GM18519 (cell line): ENCODE data around the gene SLC29A3.

Source experiments
- ATAC-seq: cut with Tn5 transposase; IDR thresholded peaks from one replicate; pipeline ENCODE4 v1.9.1; 2021; ENCODE audit warnings: mild to moderate bottlenecking, moderate library complexity; ENCODE audit not compliant: unreplicated experiment, low FRiP score

Gene SLC29A3

DNA sequence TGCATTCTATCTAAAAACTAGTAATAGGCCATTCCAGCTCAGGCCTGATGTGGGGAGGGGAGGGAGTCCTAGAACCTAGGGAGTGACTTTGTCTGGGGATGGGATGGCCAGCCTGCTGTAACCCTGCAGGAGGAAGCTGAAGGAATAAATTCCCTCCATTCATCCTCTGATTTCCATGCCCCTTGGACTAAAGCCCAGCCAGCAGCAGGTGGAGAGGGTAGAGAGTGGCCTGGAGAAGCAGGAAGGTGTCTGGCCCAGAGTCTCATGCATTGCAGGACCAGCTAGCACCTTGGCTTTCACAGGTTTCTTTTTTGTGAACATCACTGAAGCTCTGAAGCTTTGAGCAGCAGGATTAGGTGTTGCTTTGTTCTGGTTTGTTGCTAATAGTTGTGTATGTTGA is 44.9 kb downstream of the SLC29A3 start:
- ATAC-seq = no peak

DNA sequence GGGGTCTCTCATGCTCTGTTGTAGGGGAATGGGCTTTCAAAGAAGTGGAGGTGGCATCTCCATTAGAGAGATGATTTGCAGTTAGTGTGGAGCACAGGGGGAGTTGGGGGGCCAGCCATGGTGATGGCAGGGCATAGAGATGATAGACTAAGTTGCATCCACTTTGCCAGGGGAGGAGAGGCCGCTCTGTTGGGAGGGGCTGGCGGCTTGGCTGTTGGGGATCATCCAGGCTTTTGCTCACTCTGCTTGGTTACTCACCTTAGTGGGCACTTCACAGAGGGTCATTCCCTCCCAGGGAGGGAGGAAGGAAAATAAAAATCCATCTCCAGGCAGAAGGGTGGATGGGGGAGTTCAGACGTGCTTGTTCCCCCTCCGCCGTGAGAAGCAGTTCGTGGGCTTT is 46.3 kb downstream of the SLC29A3 start:
- ATAC-seq = no peak

DNA sequence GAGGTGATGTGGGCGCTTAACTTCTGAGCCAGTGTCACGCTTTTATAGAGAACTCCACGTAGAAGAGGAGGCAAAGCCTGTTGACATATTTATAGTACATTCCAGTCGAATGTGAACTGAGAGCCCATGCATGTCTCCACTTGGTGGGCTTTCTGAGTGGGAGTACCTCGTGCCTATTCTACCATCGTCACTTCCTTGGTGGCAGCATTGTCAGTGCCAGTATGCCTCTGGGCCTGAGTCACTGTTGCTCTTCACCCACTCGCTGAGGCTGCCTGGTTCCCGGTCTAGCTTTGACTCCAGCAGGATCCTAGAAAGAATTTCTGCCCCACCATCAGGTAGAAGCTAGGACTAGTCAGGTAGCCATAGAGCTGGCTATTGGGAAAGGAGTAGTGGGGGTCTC is 47.6 kb downstream of the SLC29A3 start:
- no peak for ATAC-seq

DNA sequence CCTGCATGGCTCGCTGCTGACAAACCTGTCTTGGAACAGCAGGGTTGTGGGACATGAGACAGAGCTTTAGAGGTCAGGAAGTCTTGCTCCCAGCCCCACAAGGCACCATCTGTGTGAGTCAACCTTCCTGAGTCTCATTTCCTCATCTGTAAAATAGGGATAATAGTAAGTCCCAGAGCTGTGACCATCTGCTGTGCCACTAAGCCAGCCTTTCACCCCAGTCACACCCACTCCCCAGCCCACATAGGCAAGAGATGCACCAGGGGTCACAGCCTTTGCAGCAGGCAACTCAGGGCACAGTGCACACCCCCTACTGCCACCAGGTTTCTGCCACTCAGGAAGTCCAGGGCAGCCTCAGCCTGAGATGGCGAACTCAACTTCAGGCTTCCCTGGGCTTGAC is 48.2 kb downstream of the SLC29A3 start:
- ATAC-seq = no peak

DNA sequence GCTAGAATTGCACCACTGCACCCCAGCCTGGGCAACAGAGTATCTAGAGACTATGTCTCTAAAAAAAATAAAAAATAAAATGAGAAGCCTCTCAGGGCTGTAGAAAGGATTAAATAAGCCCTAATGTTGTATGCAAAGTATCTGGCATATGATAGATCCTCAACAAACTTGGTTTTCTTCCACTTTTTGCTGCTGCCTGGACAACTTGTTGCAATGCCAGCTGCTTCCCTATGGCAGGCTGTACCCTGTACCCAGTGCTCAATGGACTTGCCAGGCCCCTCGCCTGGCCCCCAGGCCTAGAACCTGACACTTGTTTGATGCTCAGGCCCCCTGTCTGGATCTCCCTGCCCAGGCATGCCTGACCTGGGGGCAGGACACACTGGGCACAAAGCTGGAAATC is 49.1 kb downstream of the SLC29A3 start:
- no peak for ATAC-seq

DNA sequence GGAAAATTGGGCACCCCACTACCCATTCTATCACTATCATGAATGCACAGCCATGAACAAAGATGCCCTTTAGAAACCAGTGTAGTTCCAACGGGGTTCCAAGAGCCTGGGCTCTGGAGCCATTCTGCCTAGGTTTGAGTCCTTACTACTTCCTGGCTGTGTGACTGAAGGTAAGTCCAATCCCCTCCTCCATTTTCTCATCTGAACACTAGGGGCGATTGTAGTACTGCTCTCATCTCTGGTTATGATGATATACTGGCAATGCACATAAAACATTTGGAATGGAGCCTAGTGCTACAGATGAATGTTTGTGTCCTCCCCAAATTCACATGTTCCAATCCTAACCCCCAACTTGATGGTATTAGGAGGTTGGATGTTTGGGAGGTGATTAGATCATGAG is 49.6 kb downstream of the SLC29A3 start:
- ATAC-seq = no peak

DNA sequence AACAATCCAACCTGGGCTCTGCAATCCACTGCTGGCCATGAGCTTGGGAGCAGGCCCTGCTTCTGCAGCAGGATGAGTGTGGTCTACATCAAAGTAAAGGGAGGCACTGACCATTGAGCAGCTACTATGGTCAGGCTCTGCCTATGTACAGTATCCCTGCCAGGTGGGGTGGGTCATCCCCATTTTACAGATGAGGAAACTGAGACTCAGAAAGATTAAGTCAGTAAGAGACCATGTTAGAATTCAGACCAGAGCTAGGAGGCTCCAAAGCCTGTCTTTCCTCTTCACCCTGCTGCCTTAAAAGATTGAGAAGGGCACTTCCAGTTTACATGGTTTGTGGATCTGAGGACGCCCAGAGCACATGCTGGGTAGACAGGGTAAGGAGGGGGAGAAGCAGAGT is 50.5 kb downstream of the SLC29A3 start:
- ATAC-seq = no peak

DNA sequence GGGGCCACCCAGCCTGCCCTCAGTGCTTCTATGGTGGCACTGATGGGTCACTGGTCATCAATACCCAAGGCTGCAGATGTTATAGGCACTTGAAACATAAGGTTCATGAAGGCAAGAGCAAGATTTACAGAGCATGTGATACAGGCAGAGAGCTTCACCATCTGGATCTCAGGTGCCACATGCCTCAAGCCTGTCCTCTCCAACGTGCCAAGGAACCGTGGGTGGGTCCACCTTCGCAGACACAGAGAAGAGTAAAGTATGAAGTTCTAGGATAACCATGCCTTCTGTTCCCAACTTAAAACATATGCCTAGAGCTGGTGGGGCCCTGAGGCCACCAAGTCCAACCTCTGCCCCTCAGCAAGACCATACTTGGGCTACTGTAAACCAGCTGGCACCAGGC is 51.0 kb downstream of the SLC29A3 start:
- ATAC-seq = no peak

DNA sequence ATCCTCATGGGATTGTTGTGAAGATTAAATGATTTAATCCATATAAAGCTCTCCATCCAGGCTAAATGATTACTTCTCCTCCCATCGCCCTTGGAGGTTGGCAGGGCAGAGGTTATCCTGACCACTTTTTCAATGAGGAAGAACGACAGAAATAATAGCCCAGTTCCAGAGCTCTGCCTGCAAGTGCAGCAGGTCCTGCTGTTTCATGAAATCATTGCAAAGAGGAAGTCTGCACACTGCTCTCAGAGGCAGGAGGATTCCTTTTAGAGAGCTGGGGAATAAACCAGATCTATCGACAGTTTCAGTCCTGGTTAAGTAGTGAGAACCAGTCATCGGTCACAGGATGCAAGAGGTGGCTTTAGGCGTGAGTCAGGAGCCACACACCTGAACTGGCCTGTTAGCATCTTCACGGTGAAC is 52.7 kb downstream of the SLC29A3 start:
- no peak for ATAC-seq

DNA sequence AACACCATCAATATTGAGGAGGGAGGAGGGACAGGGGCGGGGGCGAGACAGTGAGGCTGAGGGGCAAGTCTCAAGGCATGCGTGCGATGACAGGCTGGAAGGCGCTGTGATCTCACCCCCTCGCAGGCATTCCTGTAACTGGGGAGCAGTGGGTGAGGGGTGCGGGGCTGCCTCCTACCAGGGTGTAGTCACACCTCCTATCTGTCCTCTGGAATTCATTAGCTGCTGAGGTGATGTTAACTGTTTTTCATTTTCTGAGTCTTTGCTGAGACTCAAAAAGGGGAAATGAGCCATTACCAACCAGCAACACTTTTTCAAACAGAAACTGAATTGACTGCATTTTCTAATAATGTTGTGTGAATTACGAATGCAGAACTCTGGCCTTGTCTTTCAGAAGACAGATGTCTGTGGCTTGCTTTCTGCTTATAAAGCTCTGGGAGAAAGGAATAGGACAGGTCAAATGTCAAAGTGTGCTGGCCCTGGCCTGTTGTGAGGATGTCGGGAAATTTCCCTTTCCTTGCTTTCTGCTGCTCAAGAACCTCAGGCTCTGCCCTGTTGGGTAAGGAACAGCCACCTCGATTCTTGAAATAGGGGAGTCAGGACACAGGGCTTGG is 53.9 kb downstream of the SLC29A3 start:
- ATAC-seq = no peak

DNA sequence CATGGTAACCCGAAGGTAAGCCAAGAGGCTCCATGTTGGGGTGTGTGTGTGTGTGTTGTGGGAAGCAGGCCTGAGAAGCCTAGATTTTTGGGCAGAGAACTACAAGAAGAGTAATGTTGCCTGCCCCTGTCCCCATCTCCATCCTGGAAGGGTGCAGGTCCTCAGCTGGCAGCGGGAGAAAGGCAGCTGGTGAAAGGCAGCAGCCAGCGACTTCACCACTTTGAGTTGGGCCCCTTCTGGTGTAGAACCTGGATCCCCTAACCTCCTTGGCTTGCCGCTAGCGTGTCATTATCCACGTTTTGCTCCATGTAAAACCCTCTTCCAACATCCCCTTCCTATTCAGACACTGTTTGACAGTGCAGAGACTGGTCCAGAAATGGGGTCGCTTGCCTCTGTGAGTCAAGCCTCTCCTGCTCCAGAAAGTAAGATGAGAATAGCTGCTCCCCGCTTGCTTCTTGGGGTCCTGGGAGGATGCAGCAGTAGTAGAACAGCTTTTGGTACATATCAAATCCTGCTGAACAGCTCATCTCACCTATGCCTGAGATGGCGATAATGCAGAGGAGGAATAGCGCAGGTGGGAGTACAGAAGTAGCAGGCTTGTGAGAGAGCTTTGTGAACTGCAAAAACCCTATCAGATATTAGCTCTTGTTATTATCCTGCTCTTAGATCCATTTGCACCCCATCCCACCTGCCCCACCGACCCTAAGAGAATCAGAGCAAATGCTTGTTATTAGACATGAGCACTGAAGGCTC is 55.6 kb downstream of the SLC29A3 start:
- no peak for ATAC-seq

DNA sequence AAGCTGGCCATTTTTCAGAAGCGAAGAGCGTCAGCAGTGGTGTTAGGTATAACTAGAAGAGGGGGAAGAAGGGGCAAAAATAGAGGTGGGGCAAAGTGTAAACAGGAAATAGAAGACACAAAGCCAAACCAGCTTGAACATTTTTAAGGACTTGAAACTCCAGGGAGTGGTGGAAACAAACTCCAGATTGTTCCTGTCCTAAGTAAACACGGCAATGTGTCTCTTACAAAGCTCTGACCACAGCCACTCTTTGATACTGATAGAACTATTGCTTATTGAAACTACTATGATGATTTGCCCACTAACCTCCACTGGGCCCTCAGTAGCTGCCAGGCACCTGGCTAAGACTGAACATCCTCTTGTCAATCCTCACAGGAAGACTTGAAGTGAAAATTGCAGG is 56.9 kb downstream of the SLC29A3 start:
- no peak for ATAC-seq

DNA sequence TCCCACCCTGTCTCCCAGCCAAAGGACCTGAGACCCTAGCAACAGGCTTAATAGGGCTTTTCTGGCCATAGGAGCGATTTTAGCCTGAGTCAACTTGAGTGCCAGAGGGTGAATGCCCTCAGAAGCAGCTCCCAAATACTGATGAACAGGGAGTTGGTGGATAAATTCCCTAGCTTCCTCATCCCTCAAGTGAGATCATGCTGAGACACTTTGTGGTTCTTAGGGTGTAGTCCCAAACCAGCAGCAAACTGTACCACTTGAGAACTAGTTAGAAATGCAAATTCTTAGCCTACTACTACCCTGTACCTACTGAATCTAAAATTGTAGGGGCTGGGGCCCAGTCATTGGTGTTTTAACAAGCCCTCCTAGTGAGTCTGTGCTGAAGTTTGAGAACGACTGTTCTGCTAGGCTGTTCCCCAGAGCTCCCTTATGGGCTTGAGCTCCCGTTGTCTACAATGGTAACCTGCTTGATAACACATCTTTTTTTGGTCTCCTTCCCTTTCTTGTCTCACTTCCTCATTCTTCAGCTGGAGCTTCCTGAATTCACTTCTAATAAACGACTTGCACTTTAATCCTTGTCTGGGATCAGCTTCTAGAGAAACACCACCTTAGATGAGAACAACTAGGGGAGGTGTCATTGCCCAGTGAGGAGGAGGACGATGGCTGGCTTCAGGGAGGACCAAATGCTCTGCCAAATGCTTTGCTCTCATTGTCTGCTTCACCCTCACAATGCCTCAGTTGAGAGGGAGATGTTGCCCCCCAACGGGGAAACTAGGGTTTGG is 59.5 kb downstream of the SLC29A3 start:
- ATAC-seq = no peak

DNA sequence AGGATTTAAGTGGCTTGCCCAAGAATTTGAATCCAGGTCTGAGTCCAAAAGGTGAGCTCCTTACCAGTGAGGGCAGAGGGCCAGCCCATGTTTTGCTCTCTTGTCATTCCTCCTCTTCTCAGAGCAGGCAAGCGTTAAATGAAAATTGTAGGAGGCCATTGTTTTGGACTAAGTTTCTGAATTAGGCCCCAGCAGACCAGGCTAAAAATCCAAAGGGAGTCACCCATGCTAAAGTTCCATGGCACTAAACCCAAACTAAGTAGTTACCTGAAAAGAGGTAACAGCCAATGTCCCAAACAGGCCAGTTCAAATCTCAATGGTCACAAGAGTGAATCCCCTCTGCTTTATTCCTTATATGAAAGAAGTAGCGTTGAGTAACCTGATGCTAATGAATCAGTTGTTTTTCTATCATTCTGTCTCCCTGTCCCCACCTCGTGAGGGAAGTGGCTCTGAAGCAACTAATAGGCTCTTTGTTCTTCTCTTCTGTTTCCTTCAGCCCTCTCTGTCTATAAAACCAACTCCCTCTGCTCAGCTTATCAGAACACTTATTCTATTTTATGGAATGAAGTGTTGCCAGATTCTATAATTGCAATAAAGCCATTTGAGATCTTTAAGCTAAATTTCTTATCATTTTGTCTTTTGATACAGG is 60.2 kb downstream of the SLC29A3 start:
- ATAC-seq = no peak

DNA sequence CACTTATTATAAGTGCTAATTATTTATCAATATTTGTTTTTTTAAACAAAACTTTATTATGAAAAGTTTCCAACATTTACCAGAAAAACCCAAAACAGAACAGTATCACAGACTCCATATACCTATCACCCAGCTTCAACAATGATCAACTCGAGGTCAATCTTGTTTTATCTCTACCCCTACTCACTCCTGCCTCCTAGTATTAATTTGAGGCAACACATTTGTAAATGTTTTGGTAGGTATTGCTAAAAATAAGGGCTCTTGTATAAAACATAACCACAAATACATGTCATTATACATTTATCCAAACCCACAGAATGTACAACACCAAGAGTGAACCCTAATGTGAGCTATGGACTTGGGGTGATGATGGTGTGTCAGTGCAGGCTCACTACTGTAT is 61.8 kb downstream of the SLC29A3 start:
- no peak for ATAC-seq

DNA sequence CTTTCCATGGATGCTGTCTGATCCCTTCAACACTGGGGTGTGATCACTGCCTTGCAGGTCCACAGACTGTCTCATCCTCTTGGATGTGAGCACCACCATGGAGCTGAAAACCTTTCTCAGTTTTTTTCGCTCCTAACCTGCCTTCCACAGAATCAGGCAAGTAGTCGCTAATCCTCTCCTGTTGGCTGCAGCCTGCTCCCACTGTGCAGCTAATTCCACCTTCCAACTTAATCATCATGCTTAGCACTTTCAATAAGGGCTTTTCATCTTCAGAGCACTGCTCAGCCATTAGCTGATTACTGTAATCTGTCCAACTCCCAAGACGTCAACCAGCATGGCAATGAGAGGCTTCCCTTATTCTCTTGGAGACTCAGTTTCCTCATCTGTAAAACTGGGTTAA is 62.6 kb downstream of the SLC29A3 start:
- no peak for ATAC-seq

DNA sequence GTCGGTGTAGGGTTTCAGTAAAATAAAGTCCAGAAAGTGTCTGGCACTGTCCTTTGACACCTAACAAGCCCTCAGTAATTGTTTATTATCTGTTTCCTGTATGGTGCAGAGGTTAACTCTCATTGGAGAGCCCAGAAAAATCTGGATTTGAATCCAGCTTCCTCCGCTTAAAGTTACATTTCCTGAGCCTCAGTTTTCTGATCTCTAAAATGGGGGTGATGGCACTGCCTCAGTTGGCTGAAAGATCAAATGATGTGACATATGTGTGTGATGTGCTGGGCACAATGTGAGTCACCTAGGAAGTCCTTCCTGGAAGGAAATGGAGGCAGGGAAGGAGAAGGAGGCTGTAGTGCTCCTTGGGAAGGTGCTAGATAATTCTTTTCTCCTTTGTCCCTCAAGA is 63.0 kb downstream of the SLC29A3 start:
- no peak for ATAC-seq

DNA sequence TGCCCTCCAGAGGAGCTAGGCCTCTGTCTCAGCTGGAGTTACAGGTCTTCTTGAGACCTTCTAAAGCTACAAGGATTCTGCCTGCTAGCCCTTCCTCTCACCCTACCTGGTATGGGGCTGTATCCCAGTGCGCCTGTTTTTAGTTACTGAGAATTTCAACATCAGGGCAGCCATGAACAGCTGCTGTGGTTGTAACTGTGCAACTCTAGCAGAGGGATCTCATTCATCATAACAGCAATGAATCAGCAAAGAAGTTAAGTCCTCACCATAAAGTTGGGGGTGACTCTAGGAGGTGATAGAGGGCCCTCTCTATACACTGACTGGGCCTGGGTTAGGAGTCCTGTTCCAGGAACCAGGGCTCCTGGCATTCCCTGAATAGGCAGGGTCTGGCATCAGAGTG is 63.7 kb downstream of the SLC29A3 start:
- no peak for ATAC-seq

DNA sequence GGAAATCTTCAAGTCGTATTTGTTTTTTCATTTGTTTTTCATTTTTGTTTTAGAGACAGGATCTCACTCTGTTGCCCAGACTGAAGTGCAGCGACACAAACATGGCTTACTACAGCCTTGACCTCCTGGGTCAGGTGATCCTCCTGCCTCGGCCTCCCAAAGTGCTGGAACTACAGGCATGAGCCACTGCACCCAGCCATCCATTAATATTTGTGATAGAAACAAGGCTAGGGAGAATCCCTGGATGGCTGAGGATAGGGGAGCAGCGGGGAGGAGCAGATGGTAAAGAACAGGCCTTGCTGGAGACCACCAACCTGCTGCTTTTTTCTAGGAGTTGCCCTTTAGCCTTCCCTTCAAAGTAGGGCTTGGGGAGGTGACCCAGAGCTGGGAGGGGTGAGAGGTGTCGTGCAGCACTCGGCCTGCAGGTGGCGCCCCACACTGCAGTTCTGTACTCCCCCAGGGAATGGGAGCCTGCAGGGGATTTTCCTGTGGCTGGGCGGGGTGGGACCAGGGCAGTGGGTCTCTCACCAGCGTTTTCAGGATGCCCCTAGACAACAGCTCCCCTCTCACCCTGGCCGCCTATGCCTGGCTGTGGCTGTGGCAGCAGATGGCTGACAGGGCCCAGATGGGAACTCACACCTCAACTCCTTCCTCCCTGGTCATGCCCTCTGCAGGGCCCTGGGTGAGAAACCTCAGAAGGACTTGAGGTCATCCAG is 65.1 kb downstream of the SLC29A3 start:
- no peak for ATAC-seq

DNA sequence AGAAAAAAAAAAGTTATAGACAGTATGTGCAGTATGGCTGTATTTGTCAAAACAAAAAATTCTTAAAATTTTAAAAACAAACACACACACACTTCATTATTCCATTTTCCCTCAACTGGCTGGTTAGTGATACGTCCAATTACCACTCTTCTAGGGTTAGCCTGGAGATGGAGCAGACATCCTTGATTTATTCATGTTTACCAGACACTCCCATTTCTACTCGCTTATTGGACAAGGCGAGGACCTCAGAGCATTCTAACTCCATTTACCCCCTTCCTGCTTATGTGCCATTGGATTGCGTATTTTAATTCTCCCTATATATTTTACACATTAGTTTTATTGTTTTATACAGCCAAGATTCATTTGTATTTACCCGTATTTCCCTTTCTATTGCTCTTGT is 69.1 kb downstream of the SLC29A3 start:
- ATAC-seq = no peak
